ENCODE data around the gene MPHOSPH9.
A peak's percentile ranks its signal among the peaks of the same experiment; 100 is the strongest.

MPHOSPH9 gene

GRCh38 chr12:123148223-123148622, 84.7 kb downstream of the MPHOSPH9 start:
- no peak for DNase-seq (ENCODE audit: low read depth)
- H3K4me3 ChIP-seq (ENCODE audit: low read depth, low read length) = no peak overlapping the region
- TF ChIP-seq CTCF (IDR thresholded peaks at IDR 0.05; ENCODE audit: low read depth, low read length, missing control alignments) = no peak
- in situ Hi-C loops (cut with HindIII; ENCODE audit: low sequenced_read_pairs) = no loop called here

- TF ChIP-seq CTCF (IDR thresholded peaks at IDR 0.05; ENCODE audit: low read depth, low read length, missing control alignments) = no peak
- no peak overlapping the region for H3K4me3 ChIP-seq (ENCODE audit: low read depth, low read length)
- in situ Hi-C loops (cut with HindIII; ENCODE audit: low sequenced_read_pairs) = no loop called here
- no peak for DNase-seq (ENCODE audit: low read depth)
Observed at GRCh38 chr12:123145211-123145610, 87.7 kb downstream of the MPHOSPH9 start.

GRCh38 chr12:123143736-123144461, 89.0 kb downstream of the MPHOSPH9 start:
- in situ Hi-C loops (cut with HindIII; ENCODE audit: low sequenced_read_pairs) = loop anchor here (5.0 kb wide), 1 partner anchor 87 kb away; no protein-coding TSS in a partner anchor
- no peak for TF ChIP-seq CTCF (IDR thresholded peaks at IDR 0.05; ENCODE audit: low read depth, low read length, missing control alignments)
- no peak for DNase-seq (ENCODE audit: low read depth)
- H3K4me3 ChIP-seq (ENCODE audit: low read depth, low read length) = no peak overlapping the region

GRCh38 chr12:123142921-123143735, 89.8 kb downstream of the MPHOSPH9 start:
- DNase-seq (ENCODE audit: low read depth) = no peak
- no peak for TF ChIP-seq CTCF (IDR thresholded peaks at IDR 0.05; ENCODE audit: low read depth, low read length, missing control alignments)

GRCh38 chr12:123142518-123142840, 90.5 kb downstream of the MPHOSPH9 start:
- no peak overlapping the region for H3K4me3 ChIP-seq (ENCODE audit: low read depth, low read length)
- no peak for TF ChIP-seq CTCF (IDR thresholded peaks at IDR 0.05; ENCODE audit: low read depth, low read length, missing control alignments)
- in situ Hi-C loops (cut with HindIII; ENCODE audit: low sequenced_read_pairs) = loop anchor here (5.0 kb wide), 1 partner anchor 85 kb away; no protein-coding TSS in a partner anchor
- no peak for DNase-seq (ENCODE audit: low read depth)

More at GRCh38 chr12:123142921-123143735, 89.8 kb downstream of the MPHOSPH9 start:
- in situ Hi-C loops (cut with HindIII; ENCODE audit: low sequenced_read_pairs) = loop anchor here (5.0 kb wide), 1 partner anchor 86 kb away; no protein-coding TSS in a partner anchor
- H3K4me3 ChIP-seq (ENCODE audit: low read depth, low read length) = no peak overlapping the region

- in situ Hi-C loops (cut with HindIII; ENCODE audit: low sequenced_read_pairs) = loop anchor here (5.0 kb wide), 1 partner anchor 85 kb away; no protein-coding TSS in a partner anchor
- H3K4me3 ChIP-seq (ENCODE audit: low read depth, low read length) = no peak overlapping the region
- DNase-seq (ENCODE audit: low read depth) = peak; percentile 72
- TF ChIP-seq CTCF (IDR thresholded peaks at IDR 0.05; ENCODE audit: low read depth, low read length, missing control alignments) = no peak
Observed at GRCh38 chr12:123141615-123142517, 91.1 kb downstream of the MPHOSPH9 start.
